Motor neuron (in vitro differentiated cells): ENCODE data around the gene MPHOSPH6. TPM values are rescaled to one million over a fixed set of nuclear protein-coding genes. Genes with fewer than 3 reads are reported as not detected.
A peak's percentile ranks its signal among the peaks of the same experiment; 100 is the strongest.

Experiments used
- ATAC-seq, 8 experiments: fragments of 200-7000 bp; cut with Tn5 transposase; replicated peaks in 6 of 8; 2 replicates each; pipeline ENCODE4 v1.8.0; 2021; ENCODE audit warnings: mild to moderate bottlenecking in 8 of 8, moderate library complexity in 8 of 8
- H3K27ac ChIP-seq, 2 donors: fragments of 250-450 bp; sonication (Bioruptor Pico); 2 replicates each; pipeline ENCODE4 v1.9.0; 2021; ENCODE audit warnings: antibody characterized with exemption in 2 of 2, mild to moderate bottlenecking in 2 of 2, moderate library complexity in 1 of 2
- H3K4me1 ChIP-seq, 2 donors: fragments of 250-450 bp; sonication (Bioruptor Pico); replicated peaks in 1 of 2; 2 replicates each; pipeline ENCODE4 v1.6.1; 2021; ENCODE audit warnings: antibody characterized with exemption in 2 of 2, mild to moderate bottlenecking in 2 of 2, moderate library complexity in 1 of 2
- H3K4me3 ChIP-seq, 5 donors: fragments of 250-450 bp; sonication (Bioruptor Pico); 2 replicates each; pipeline ENCODE4 v1.9.0; 2021; ENCODE audit warnings: antibody characterized with exemption in 5 of 5, mild to moderate bottlenecking in 5 of 5, moderate library complexity in 4 of 5
- WGBS, 10 experiments: fragments of 450-650 bp; shearing (Covaris generic); methylation state at CpG; one replicate each; pipeline ENCODE4 v1.0.0; 2022; 5-methylcytosine and 5-hydroxymethylcytosine counted together
- in situ Hi-C, 9 experiments: fragments of 400-800 bp; cut with MboI; loops; one replicate each; pipeline ENCODE4 v1.15.0; 2021; ENCODE audit warnings: low sequenced_read_pairs in 9 of 9, low pct_unique_long_range_greater_than_20kb in 2 of 9; ENCODE audit not compliant: unreplicated experiment in 9 of 9
- total RNA-seq, 8 experiments: library from RNA; unstranded; fragments of 300-600 nt; gene quantifications; 2 replicates each; pipeline versions ENCODE4 v1.2.3 to v1.2.4, GENCODE V29; 2022

Gene MPHOSPH6
- total RNA-seq, 8 experiments from 2014 or later, result 24.5 to 37.6 (median 32.4) TPM

DNA sequence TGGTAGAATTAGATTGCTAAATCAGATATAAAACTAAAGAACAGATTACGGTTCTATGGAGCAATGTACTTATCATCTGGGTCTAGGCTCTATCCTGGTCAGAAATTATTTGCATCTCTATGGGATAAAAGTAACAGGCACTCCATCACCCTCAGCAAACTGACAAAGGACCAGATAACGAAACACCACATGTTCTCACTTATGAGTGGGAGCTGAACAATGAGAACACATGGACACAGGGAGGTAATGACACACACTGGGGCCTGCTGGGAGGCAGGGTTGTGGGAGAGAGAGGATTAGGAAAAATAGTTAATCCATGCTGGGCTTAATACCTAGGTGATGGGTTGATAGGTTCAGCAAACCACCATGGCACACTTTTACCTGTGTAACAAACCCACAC is 61.9 kb downstream of the MPHOSPH6 start:
- peaks cover 6 to 19% of the 10 kb centered on the region in 2 donors for H3K4me1 ChIP-seq
- 19 to 75% (median 40%) methylated on average over 1 to 2 of the region's 2 CpGs; no CpG with 5 or more reads in 3 of the 10 experiments for WGBS, 10 experiments
- no peak overlapping the region for H3K27ac ChIP-seq
- in situ Hi-C loops, result no loop called here
- peak in 5 of 8 experiments; percentile 50 to 81 (median 70) for ATAC-seq
- no peak overlapping the region for H3K4me3 ChIP-seq

GRCh38 chr16:82105107-82105506 is 64.9 kb downstream of the MPHOSPH6 start:
- no peak for ATAC-seq
- WGBS, 10 experiments, result 17 to 96% (median 73%) methylated on average over 2 to 8 of the region's 8 CpGs; no CpG with 5 or more reads in 2 of the 10 experiments
- H3K4me1 ChIP-seq, result peaks cover 6 to 19% of the 10 kb centered on the region in 2 donors
- in situ Hi-C loops, result no loop called here
- H3K27ac ChIP-seq, result no peak overlapping the region
- no peak overlapping the region for H3K4me3 ChIP-seq

Other genes with a start within 250 kb of the MPHOSPH6 start
- under 1 TPM; under 0.01 to 0.38 (median 0.05) TPM for gene SDR42E1, start 158.8 kb downstream of the MPHOSPH6 start, total RNA-seq
- under 1 TPM; 0.11 to 0.95 (median 0.24) TPM for gene HSD17B2, start 135.0 kb downstream of the MPHOSPH6 start, total RNA-seq